RWPE1 (cell line): ENCODE measurements around the gene ASB4.

Source experiments
- CTCF ChIA-PET: fragments of 350-600 bp; sonication (Branson Sonifier 250); formaldehyde crosslinking; extraction: SDS; loops from one replicate; lab custom pipeline; 2021; lab: Yijun Ruan, JAX
- POLR2A ChIA-PET: fragments of 400-600 bp; formaldehyde crosslinking; extraction: SDS; loops from one replicate; lab custom pipeline; 2020; ENCODE audit warnings: antibody characterized with exemption; ENCODE audit not compliant: low non-redundant PET; lab: Yijun Ruan, JAX
- DNase-seq: peaks from one replicate; pipeline ENCODE4 v3.0.0; 2012; ENCODE audit warnings: low spot score
- H3K27ac ChIP-seq: fragments of 450-650 bp; 2 replicates; pipeline ENCODE4 v1.5.1; 2017
- CTCF ChIP-seq: fragments of 450-650 bp; conservative IDR thresholded peaks from 2 replicates; pipeline ENCODE4 v1.5.1; 2017; ENCODE audit warnings: low read depth, mild to moderate bottlenecking

Gene ASB4

GRCh38 chr7:95529701-95530100 lies 44.0 kb downstream of the ASB4 start:
- POLR2A ChIA-PET = no interaction called here
- no peak overlapping the region for H3K27ac ChIP-seq
- DNase-seq = no peak
- CTCF ChIA-PET = interaction anchor here (1.6 to 4.6 kb wide), 5 partner anchors 18 to 161 kb away, joined by 6 to 27 read pairs (median 7); no protein-coding TSS in a partner anchor
- TF ChIP-seq CTCF = no peak

- POLR2A ChIA-PET = no interaction called here
- no peak for DNase-seq
- CTCF ChIA-PET = interaction anchor here (0.6 to 1.0 kb wide), 3 partner anchors 14 to 156 kb away, joined by 3 read pairs; no protein-coding TSS in a partner anchor
- H3K27ac ChIP-seq = no peak overlapping the region
- TF ChIP-seq CTCF = no peak
Measured at GRCh38 chr7:95530881-95531280, 45.1 kb downstream of the ASB4 start.

- DNase-seq = no peak
Measured at GRCh38 chr7:95531605-95532219, 46.0 kb downstream of the ASB4 start.

GRCh38 chr7:95534796-95535195 lies 49.1 kb downstream of the ASB4 start:
- ChIA-PET POLR2A (no interaction called here), CTCF (no interaction called here)
- TF ChIP-seq CTCF = no peak
- H3K27ac ChIP-seq = no peak overlapping the region
- no peak for DNase-seq

More at GRCh38 chr7:95531605-95532219, 46.0 kb downstream of the ASB4 start:
- POLR2A ChIA-PET = no interaction called here
- no peak overlapping the region for H3K27ac ChIP-seq
- CTCF ChIA-PET = interaction anchor here (0.6 to 1.0 kb wide), 3 partner anchors 13 to 155 kb away, joined by 3 read pairs; no protein-coding TSS in a partner anchor
- TF ChIP-seq CTCF = no peak

GRCh38 chr7:95535662-95536061 lies 49.9 kb downstream of the ASB4 start:
- H3K27ac ChIP-seq = no peak overlapping the region
- POLR2A ChIA-PET = no interaction called here
- CTCF ChIA-PET = interaction anchor here (0.6 to 1.2 kb wide), 2 partner anchors 153 to 155 kb away, joined by 3 read pairs; no protein-coding TSS in a partner anchor
- DNase-seq = no peak
- no peak for TF ChIP-seq CTCF

- no peak for TF ChIP-seq CTCF
- DNase-seq = no peak
- CTCF ChIA-PET = no interaction called here
- no peak overlapping the region for H3K27ac ChIP-seq
- POLR2A ChIA-PET = no interaction called here
Measured at GRCh38 chr7:95536656-95537311, 51.0 kb downstream of the ASB4 start.
